Middle frontal gyrus (tissue), 1 donor: ENCODE results near the gene ERCC1.
A peak's percentile ranks its signal among the peaks of the same experiment; 100 is the strongest.

Experiments
- DNase-seq: peaks from one replicate; pipeline ENCODE4 v3.0.0-alpha.2; 2015; ENCODE audit warnings: low spot score; ENCODE audit errors: extremely low spot score

ERCC1 gene

GRCh38 chr19:45423589-45424190, at the start of gene ERCC1:
Gene ERCC1, minus strand, starts transcription at chr19:45423917. Its CDS starts 543 bp downstream, at chr19:45423374.
- peak; percentile 77 for DNase-seq

- DNase-seq, result no peak
These were observed 49.6 kb upstream of the ERCC1 start for GRCh38 chr19:45473367-45473681.

GRCh38 chr19:45472563-45473366, 49.0 kb upstream of the ERCC1 start:
- no peak for DNase-seq

DNA sequence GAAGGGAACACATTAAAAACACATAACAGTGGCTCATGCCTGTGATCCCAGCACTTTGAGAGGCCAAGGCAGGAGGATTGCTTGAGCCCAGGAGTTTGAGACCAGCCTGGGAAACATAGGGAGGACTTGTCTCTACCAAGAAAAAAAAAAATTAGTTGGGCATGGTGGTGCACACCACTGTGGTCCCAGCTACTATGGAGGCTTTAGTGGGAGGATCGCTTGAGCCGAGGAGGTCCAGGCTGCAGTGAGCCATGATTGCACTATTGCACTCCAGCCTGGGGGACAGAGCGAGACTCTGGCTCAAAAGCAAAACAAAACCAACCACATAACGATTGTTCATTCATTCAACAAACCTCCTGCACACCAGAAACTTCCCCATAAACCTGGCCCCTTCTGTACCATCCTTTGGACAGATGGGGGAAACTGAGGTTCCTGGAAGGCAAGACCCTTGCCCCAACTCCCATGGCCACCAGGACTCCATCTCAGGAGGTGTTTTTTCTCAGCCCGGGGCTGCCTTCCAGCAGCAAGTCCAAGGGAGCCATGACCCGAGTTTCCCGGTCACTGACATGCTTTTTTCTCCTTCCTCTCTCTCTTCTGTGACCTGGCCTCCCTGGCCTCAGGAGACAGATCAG, 48.3 kb upstream of the ERCC1 start:
- no peak for DNase-seq

GRCh38 chr19:45471111-45471930, 47.6 kb upstream of the ERCC1 start:
- no peak for DNase-seq

DNA sequence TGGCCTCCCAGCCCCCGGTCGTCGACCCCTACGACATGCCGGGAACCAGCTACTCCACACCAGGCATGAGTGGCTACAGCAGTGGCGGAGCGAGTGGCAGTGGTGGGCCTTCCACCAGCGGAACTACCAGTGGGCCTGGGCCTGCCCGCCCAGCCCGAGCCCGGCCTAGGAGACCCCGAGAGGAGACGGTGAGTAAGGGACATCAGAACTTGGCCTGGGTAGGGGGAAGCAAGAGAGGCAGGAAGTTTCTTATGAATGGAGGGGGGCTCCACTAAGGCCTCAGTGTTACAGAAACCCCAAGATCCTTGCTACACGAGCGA, 47.0 kb upstream of the ERCC1 start:
- DNase-seq, result no peak

DNA sequence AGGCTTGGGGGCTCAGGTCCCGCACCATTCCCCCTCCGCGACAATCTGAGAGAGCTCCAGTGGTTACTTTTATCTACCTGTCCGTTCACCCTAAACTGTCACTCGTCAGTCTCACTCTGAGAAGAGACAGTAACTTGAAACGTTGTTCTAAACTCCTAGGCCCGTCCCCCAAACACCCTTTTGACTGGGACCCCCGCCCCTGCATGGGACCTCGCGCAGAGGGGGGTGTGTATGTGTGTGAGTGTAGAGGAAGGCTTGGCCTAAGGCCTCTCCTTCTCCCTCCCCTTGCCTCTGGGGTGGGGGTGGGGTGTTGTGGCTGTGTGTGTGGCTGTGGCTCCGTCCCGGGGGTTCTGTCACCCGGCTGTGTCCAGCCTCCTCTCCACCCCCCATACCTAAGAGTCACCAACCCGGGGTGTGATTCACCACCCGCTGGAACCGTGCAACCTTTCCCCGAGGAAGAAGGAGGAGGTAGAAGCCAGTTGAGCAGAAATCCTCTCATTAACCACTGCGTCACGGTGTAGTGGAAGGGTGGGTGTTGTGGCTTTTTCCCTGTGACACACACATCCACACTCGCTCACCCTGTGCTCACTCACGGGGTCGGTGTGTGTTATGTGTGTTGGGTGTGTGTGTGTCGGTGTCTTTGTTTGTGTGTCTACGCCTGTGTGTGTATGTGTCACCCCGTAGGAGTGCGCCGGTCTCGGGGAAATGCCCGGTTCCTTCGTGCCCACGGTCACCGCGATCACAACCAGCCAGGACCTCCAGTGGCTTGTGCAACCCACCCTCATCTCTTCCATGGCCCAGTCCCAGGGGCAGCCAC, 46.4 kb upstream of the ERCC1 start:
- DNase-seq, result no peak

GRCh38 chr19:45469132-45469944, 45.6 kb upstream of the ERCC1 start:
- DNase-seq, result peak; percentile 86

GRCh38 chr19:45468803-45469131, 45.0 kb upstream of the ERCC1 start:
- no peak for DNase-seq

- no peak for DNase-seq
These were observed 44.5 kb upstream of the ERCC1 start for GRCh38 chr19:45468159-45468651.

DNA sequence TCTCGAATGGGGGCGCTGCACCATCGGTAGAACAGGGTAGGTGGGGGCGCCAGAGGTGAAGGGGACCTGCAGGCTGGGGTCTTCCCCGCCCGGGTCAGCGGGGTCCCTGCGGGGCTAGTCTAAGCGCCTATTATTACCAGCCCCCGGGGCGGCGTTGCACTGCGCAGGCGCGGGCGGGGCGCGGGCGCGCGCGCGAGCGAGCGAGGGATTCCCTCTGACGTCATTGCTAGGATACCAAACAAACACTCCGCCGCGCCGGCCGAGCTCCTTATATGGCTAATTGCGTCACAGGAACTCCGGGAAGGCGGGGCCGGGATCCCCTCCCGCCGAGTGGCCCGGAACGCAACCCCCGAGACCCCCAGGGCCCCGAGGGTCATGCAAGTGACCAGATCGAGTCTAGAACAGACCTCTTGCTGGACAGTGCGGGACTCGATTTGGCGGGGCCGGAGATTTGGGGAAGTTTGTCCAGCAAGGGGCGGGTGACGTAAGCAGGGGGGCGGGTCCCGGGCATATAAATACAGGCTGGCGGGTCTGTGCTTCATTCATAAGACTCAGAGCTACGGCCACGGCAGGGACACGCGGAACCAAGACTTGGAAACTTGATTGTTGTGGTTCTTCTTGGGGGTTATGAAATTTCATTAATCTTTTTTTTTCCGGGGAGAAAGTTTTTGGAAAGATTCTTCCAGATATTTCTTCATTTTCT, 43.9 kb upstream of the ERCC1 start, which contains the start of gene FOSB:
TSS of gene FOSB (plus strand) at position 541 of the 703 bp plus-strand sequence. CDS start 591 bp downstream, outside the sequence.
- peak; percentile 93 for DNase-seq

- no peak for DNase-seq
These were observed 43.4 kb upstream of the ERCC1 start for GRCh38 chr19:45467115-45467455.

GRCh38 chr19:45464852-45465441, 41.2 kb upstream of the ERCC1 start:
- no peak for DNase-seq

DNA sequence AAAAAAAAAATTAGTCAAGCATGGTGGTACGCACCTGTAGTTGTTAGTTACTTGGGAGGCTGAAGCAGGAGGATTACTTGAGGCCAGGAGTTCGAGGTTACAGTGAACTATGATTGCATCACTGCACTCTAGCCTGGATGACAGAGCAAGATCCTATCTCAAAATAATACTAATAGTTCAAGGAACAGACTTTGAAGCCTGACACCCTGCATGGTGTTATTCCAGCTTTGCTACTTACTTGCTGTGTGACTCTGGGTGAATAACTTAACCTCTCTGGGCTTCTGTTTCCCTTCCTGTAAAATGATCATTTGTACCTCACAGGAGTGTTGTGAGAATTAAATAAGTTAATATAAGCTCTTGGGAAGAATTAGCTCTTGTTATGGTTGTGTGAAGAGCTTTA, 40.6 kb upstream of the ERCC1 start:
- no peak for DNase-seq

- DNase-seq, result no peak
These were observed 39.5 kb upstream of the ERCC1 start for GRCh38 chr19:45463241-45463640.

- no peak for DNase-seq
These were observed 38.5 kb upstream of the ERCC1 start for GRCh38 chr19:45462174-45462573.

- DNase-seq, result no peak
These were observed 37.2 kb upstream of the ERCC1 start for GRCh38 chr19:45460807-45461347.

DNA sequence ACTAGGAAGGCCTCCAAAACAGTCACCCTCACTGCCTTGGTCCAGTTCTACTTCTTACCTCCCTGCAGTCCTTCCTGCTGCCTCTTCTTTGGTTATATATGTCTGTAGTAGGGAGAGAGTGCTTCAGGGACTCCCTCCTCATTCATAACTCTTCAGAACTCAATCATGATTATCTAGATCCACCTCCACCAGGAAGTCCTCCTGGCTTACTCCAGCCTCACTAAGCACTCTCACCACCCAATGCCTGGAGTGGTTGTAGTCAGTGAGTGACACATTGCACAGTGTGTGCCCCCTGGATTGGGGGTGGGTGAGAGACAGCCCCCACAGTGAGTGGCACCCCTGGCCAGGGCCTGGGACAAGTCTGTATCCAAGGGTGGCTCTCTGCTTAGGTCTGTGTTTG, 34.1 kb upstream of the ERCC1 start:
- DNase-seq, result no peak

DNA sequence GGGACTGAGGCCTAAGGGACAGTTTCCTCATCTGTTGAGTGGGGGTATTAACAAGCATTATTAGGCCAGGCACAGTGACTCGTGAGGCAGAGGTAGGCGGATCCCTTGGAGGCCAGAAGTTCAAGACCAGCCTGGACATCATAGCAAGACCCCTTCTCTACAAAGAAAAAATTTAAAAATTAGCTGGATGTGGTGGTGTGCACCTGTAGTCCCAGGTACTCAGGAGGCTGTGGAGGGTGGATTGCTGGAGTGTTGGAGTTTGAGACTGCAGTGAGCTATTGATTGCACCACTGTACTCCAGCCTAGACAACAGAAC, 32.7 kb upstream of the ERCC1 start:
- DNase-seq, result no peak
